Measurements from ENCODE around the gene PCDH19. TPM values are rescaled to one million over a fixed set of nuclear protein-coding genes. Genes with fewer than 3 reads are reported as not detected.

The PCDH19 gene
- total RNA-seq, 4 donors from 2014 or later = 5.5 to 8.8 (median 6.0) TPM

DNA sequence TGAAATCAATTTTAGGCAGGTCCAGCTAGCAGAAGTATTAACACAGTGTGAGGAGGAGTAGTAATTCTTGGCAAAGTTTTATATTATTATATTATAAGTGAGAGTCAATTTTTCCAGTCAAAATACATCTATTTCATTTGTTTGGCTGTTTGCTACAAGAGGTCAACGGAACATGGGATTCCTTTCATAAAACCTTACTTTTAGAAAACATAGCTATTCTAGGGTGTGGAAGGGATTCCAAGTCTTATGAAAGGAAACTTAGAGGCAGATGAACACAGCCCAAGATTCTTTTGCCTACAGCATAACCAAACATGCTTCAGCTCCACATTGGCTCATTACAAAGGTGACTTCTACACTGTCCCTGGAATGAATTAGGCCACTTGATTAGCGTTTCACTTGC lies 29.9 kb upstream of the PCDH19 start:
- Histone ChIP-seq H3K9me3 (no peaks in the 10 kb centered on the region), H3K36me3 (no peaks in the 10 kb centered on the region), H3K27me3 (peaks cover 0 to 7% of the 10 kb centered on the region in 2 donors), H3K4me1 (no peaks in the 10 kb centered on the region), H3K4me3 (no peak overlapping the region), H3K27ac (no peak overlapping the region)
- WGBS, 2 donors = 56 to 65% methylated on average over 2 of the region's 2 CpGs
- TF ChIP-seq, protein P1, sequence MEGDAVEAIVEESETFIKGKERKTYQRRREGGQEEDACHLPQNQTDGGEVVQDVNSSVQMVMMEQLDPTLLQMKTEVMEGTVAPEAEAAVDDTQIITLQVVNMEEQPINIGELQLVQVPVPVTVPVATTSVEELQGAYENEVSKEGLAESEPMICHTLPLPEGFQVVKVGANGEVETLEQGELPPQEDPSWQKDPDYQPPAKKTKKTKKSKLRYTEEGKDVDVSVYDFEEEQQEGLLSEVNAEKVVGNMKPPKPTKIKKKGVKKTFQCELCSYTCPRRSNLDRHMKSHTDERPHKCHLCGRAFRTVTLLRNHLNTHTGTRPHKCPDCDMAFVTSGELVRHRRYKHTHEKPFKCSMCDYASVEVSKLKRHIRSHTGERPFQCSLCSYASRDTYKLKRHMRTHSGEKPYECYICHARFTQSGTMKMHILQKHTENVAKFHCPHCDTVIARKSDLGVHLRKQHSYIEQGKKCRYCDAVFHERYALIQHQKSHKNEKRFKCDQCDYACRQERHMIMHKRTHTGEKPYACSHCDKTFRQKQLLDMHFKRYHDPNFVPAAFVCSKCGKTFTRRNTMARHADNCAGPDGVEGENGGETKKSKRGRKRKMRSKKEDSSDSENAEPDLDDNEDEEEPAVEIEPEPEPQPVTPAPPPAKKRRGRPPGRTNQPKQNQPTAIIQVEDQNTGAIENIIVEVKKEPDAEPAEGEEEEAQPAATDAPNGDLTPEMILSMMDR (IDR thresholded peaks at IDR 0.05) = no peak
- TF ChIP-seq EP300 (IDR thresholded peaks at IDR 0.05) (no peak), POLR2A (IDR thresholded peaks at IDR 0.05) (no peak)
- no peak for DNase-seq (ENCODE audit: low spot score in 2 of 2)

DNA sequence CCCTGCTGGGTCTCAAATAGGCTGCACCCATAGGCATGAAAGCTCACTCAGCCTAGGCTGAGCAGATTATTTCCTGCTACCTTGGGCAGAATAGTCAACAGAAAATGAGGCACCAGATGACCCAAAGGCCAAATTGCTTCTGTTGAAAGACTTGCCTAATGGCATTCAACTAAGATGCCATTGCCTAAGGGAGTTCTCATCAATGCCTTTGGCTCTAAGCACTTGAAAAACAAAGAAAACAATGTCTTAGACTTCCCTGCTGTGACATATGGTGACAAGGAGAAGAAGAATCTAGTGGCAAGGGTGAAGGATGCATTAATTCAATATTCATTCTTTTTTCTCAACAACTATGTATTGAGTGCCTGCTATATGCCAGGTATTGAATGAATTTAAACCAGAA lies 25.7 kb upstream of the PCDH19 start:
- TF ChIP-seq, protein P1 (IDR thresholded peaks at IDR 0.05) = no peak
- TF ChIP-seq POLR2A (IDR thresholded peaks at IDR 0.05) (no peak), EP300 (IDR thresholded peaks at IDR 0.05) (no peak)
- no peak overlapping the region for H3K4me3 ChIP-seq
- no peaks in the 10 kb centered on the region for H3K4me1 ChIP-seq
- H3K9me3 ChIP-seq = no peaks in the 10 kb centered on the region
- peaks cover 0 to 9% of the 10 kb centered on the region in 2 donors for H3K27me3 ChIP-seq
- H3K36me3 ChIP-seq = no peaks in the 10 kb centered on the region
- no peak for DNase-seq (ENCODE audit: low spot score in 2 of 2)
- no peak overlapping the region for H3K27ac ChIP-seq

DNA sequence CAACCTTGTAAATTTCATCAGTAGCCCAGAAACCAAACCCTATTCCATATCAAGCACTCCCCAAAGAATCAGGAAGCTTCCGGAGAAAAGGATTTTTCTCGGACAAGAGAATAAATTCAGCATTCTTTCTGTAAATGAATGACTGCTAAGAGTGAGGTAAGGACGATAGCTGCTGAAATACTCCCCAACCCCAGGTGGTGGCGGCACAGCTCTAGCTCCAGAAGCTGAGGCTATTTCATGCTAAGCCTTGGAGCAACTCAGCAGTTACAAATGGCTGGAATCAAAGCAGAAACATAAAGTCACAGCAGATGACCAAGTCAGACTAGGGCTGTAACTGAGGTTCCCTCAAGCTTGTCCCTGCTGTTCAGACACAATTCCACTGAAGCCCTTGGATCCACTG lies 13.9 kb upstream of the PCDH19 start:
- H3K27me3 ChIP-seq = no peaks in the 10 kb centered on the region
- 61 to 68% methylated on average over 4 of the region's 4 CpGs for WGBS, 2 donors

DNA sequence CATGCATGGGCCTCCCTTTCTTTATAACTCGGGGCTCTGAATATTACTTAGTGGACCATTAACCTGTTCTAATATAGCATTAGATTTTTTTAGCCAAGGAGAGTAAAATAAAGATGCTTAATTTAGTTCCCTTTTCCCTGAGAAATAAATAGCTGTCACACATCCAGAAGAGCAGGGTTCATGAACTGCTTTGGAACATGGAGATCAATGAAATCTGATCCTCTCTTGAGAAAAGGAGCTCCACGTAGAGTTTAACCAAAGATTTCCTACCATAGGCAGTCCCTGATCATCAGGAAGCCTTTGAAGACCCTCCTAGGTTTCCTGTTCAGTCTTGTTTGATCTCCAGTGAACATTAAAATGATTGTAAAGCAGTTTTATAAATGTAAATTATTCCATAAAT lies 8.5 kb upstream of the PCDH19 start:
- TF ChIP-seq POLR2A (IDR thresholded peaks at IDR 0.05) = no peak
- TF ChIP-seq, protein P1 (IDR thresholded peaks at IDR 0.05) = no peak
- no peak for TF ChIP-seq EP300 (IDR thresholded peaks at IDR 0.05)
- Histone ChIP-seq H3K36me3 (no peaks in the 10 kb centered on the region), H3K27me3 (peaks cover 0 to 6% of the 10 kb centered on the region in 2 donors), H3K4me3 (no peak overlapping the region), H3K9me3 (no peaks in the 10 kb centered on the region), H3K4me1 (peaks cover 0 to 8% (median 0%) of the 10 kb centered on the region in 4 donors), H3K27ac (no peak overlapping the region)
- no peak for DNase-seq (ENCODE audit: low spot score in 2 of 2)
- 53 to 63% methylated on average over 2 of the region's 2 CpGs for whole genome bisulfite sequencing, 2 donors

More for the DNA sequence above, 13.9 kb upstream of the PCDH19 start:
- Histone ChIP-seq H3K9me3 (no peaks in the 10 kb centered on the region), H3K36me3 (no peaks in the 10 kb centered on the region), H3K4me3 (no peak overlapping the region), H3K27ac (no peak overlapping the region), H3K4me1 (no peaks in the 10 kb centered on the region)
- TF ChIP-seq, protein P1 (IDR thresholded peaks at IDR 0.05) = no peak
- TF ChIP-seq EP300 (IDR thresholded peaks at IDR 0.05) (no peak), POLR2A (IDR thresholded peaks at IDR 0.05) (no peak)
- DNase-seq (ENCODE audit: low spot score in 2 of 2) = no peak

DNA sequence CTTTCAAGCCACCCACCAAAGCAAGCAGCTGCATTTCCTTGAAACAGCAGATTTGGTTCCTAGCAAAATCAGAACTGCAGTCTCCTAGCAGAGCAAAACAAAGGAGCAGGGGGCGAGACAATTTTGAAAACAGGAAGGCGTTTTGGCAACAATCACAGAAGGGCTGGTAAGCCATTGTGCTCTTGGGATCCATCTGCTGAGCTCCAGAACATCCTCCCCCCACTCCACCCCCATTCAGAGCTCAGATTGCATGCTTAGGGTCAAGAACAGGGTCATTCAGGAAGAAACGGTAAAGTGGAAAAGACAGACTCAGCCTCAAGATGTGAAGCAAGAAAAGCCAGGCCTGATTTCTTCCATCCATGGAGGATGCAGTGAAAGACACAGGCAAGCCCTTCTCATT lies 7.6 kb upstream of the PCDH19 start:
- TF ChIP-seq EP300 (IDR thresholded peaks at IDR 0.05) (peak in 1 of 2 donors; percentile 38), POLR2A (IDR thresholded peaks at IDR 0.05) (no peak)
- no peaks in the 10 kb centered on the region for H3K36me3 ChIP-seq
- peak in 1 of 2 donors; percentile 13 for DNase-seq (ENCODE audit: low spot score in 2 of 2)
- H3K4me1 ChIP-seq = peaks cover 0 to 12% (median 0%) of the 10 kb centered on the region in 4 donors
- 4 to 30% methylated on average over 3 of the region's 3 CpGs for WGBS, 2 donors
- no peak overlapping the region for H3K4me3 ChIP-seq
- H3K9me3 ChIP-seq = no peaks in the 10 kb centered on the region
- peak overlapping the region in 1 of 4 donors; percentile 33 for H3K27ac ChIP-seq
- H3K27me3 ChIP-seq = peaks cover 0 to 7% of the 10 kb centered on the region in 2 donors

DNA sequence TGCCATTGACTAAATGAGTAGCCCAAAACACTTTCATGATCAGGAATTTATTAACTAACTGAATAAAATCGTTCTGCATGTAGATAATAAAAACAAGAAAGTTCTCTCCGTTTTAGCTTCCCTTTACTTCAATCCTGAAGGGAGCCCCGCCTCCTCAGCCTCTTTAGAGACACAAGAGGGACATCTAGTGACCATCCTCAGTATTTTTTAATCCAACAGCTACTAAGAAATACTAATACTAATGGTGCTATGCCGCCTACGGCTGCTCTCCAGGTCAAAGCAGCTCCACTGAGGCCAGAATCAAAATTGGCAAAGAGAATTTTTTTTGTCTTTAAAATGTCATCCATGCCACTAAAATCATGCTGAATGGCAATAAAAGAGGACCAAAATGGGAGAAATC lies 3.2 kb upstream of the PCDH19 start:
- Histone ChIP-seq H3K4me1 (peaks cover 0 to 34% (median 0%) of the 10 kb centered on the region in 4 donors), H3K9me3 (no peaks in the 10 kb centered on the region), H3K36me3 (no peaks in the 10 kb centered on the region), H3K4me3 (no peak overlapping the region), H3K27me3 (peaks cover 0 to 45% of the 10 kb centered on the region in 2 donors), H3K27ac (no peak overlapping the region)
- TF ChIP-seq, protein P1 (IDR thresholded peaks at IDR 0.05) = peak; percentile 14 to 59 (median 49)
- TF ChIP-seq POLR2A (IDR thresholded peaks at IDR 0.05) (no peak), EP300 (IDR thresholded peaks at IDR 0.05) (no peak)
- WGBS, 2 donors = 0 to 1% methylated on average over 5 of the region's 5 CpGs
- DNase-seq (ENCODE audit: low spot score in 2 of 2) = peak; percentile 35 to 54

Measured in tibial nerve (tissue), 4 donors.